ENCODE measurements around the gene GOLGB1. TPM values are rescaled to one million over a fixed set of nuclear protein-coding genes. Genes with fewer than 3 reads are reported as not detected.

Gene GOLGB1
- total and polyA plus RNA-seq, 10 of the 15 experiments (the other 5 are each of a cell fraction or from before 2014, with no cell fraction given), result 7.4 to 34.5 (median 21.8) TPM

DNA sequence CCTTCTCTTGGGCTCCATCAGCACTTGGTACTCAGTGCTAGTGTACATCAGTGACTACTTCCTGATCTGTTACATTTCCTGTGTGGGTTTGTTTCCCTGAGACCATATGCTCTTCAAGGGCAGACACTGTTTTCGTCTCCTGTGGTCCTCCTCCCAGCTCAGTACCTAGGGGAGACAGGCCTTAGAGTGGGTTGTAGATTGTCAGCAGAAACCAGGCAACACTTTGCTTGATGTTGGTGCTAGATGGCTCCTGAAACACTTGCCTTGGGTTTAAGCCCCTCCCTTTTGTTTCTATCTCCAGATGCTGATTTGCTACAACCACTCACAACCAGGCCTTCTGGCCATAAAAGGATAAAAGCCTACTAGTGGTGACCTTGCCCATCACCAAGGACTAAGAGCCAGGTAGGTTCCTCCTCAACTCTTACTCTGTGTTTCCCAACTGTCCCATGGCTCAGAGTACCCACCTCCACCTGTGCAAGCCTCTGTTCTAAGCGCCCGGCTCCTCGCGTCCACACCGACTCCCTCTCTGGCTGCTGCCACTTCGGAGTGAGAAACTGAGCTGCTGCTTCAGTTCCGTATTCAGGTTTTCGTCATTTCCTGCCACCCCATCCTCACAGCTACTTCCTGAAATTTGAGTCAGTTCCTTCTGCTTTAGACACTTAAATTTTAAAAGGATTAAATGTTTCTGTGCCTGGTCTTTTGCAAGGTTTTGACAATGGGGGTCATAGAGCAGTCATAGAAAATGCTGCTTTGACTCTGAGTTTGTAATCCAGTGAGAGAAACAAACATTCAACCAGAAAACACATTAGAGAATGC lies 89.0 kb downstream of the GOLGB1 start, which contains the start of gene HCLS1 (continued):
- TF ChIP-seq SP1 (IDR thresholded peaks at IDR 0.05; ENCODE audit: low read depth, low read length) (peak; percentile 31), POU2F2 (IDR thresholded peaks at IDR 0.05; ENCODE audit: borderline replicate concordance, low read depth, low read length) (peak; percentile 95), NR2C1 (IDR thresholded peaks at IDR 0.05) (peak; percentile 42; the same call in 1 of the 2 replicates), YBX1 (IDR thresholded peaks at IDR 0.05) (no peak), HCFC1 (IDR thresholded peaks at IDR 0.05; ENCODE audit: low read length) (peak; percentile 42; the same call in 1 of the 2 replicates), KAT2A (conservative IDR thresholded peaks at IDR 0.05; ENCODE audit: control insufficient read depth, low read depth, low read length) (no peak), MTA2 (IDR thresholded peaks at IDR 0.05; ENCODE audit: low read depth) (no peak), BHLHE40 (IDR thresholded peaks at IDR 0.05; ENCODE audit: borderline replicate concordance in 1 of 2, low read depth in 2 of 2, low read length in 1 of 2) (no peak), ZSCAN29 (IDR thresholded peaks at IDR 0.05) (peak; percentile 88), SUPT20H (IDR thresholded peaks at IDR 0.05; ENCODE audit: borderline replicate concordance, control insufficient read depth, low read depth, low read length) (no peak), NFIC (IDR thresholded peaks at IDR 0.05; ENCODE audit: low read depth, low read length) (no peak), JUNB (IDR thresholded peaks at IDR 0.05) (no peak; the same call in 1 of the 2 replicates), HDAC6 (IDR thresholded peaks at IDR 0.05; ENCODE audit: unreplicated experiment) (peak; percentile 60)
- TF ChIP-seq, protein P1, sequence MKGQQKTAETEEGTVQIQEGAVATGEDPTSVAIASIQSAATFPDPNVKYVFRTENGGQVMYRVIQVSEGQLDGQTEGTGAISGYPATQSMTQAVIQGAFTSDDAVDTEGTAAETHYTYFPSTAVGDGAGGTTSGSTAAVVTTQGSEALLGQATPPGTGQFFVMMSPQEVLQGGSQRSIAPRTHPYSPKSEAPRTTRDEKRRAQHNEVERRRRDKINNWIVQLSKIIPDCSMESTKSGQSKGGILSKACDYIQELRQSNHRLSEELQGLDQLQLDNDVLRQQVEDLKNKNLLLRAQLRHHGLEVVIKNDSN (IDR thresholded peaks at IDR 0.05; ENCODE audit: borderline replicate concordance, extremely low read length, insufficient read depth, low read depth, low read length), result no peak
- TF ChIP-seq, protein P2, sequence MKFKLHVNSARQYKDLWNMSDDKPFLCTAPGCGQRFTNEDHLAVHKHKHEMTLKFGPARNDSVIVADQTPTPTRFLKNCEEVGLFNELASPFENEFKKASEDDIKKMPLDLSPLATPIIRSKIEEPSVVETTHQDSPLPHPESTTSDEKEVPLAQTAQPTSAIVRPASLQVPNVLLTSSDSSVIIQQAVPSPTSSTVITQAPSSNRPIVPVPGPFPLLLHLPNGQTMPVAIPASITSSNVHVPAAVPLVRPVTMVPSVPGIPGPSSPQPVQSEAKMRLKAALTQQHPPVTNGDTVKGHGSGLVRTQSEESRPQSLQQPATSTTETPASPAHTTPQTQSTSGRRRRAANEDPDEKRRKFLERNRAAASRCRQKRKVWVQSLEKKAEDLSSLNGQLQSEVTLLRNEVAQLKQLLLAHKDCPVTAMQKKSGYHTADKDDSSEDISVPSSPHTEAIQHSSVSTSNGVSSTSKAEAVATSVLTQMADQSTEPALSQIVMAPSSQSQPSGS (IDR thresholded peaks at IDR 0.05; ENCODE audit: low read length), result peak; percentile 53; the same call in 1 of the 2 replicates
- TF ChIP-seq, protein P3, sequence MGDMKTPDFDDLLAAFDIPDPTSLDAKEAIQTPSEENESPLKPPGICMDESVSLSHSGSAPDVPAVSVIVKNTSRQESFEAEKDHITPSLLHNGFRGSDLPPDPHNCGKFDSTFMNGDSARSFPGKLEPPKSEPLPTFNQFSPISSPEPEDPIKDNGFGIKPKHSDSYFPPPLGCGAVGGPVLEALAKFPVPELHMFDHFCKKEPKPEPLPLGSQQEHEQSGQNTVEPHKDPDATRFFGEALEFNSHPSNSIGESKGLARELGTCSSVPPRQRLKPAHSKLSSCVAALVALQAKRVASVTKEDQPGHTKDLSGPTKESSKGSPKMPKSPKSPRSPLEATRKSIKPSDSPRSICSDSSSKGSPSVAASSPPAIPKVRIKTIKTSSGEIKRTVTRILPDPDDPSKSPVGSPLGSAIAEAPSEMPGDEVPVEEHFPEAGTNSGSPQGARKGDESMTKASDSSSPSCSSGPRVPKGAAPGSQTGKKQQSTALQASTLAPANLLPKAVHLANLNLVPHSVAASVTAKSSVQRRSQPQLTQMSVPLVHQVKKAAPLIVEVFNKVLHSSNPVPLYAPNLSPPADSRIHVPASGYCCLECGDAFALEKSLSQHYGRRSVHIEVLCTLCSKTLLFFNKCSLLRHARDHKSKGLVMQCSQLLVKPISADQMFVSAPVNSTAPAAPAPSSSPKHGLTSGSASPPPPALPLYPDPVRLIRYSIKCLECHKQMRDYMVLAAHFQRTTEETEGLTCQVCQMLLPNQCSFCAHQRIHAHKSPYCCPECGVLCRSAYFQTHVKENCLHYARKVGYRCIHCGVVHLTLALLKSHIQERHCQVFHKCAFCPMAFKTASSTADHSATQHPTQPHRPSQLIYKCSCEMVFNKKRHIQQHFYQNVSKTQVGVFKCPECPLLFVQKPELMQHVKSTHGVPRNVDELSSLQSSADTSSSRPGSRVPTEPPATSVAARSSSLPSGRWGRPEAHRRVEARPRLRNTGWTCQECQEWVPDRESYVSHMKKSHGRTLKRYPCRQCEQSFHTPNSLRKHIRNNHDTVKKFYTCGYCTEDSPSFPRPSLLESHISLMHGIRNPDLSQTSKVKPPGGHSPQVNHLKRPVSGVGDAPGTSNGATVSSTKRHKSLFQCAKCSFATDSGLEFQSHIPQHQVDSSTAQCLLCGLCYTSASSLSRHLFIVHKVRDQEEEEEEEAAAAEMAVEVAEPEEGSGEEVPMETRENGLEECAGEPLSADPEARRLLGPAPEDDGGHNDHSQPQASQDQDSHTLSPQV (IDR thresholded peaks at IDR 0.05), result no peak
- TF ChIP-seq, protein P4, sequence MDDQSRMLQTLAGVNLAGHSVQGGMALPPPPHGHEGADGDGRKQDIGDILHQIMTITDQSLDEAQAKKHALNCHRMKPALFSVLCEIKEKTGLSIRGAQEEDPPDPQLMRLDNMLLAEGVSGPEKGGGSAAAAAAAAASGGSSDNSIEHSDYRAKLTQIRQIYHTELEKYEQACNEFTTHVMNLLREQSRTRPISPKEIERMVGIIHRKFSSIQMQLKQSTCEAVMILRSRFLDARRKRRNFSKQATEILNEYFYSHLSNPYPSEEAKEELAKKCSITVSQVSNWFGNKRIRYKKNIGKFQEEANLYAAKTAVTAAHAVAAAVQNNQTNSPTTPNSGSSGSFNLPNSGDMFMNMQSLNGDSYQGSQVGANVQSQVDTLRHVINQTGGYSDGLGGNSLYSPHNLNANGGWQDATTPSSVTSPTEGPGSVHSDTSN (IDR thresholded peaks at IDR 0.05; ENCODE audit: insufficient replicate concordance, low read depth, low read length), result peak; percentile 18
- TF ChIP-seq, protein P5, sequence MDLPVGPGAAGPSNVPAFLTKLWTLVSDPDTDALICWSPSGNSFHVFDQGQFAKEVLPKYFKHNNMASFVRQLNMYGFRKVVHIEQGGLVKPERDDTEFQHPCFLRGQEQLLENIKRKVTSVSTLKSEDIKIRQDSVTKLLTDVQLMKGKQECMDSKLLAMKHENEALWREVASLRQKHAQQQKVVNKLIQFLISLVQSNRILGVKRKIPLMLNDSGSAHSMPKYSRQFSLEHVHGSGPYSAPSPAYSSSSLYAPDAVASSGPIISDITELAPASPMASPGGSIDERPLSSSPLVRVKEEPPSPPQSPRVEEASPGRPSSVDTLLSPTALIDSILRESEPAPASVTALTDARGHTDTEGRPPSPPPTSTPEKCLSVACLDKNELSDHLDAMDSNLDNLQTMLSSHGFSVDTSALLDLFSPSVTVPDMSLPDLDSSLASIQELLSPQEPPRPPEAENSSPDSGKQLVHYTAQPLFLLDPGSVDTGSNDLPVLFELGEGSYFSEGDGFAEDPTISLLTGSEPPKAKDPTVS (IDR thresholded peaks at IDR 0.05; ENCODE audit: low read depth, low read length), result no peak
- TF ChIP-seq, protein P6, sequence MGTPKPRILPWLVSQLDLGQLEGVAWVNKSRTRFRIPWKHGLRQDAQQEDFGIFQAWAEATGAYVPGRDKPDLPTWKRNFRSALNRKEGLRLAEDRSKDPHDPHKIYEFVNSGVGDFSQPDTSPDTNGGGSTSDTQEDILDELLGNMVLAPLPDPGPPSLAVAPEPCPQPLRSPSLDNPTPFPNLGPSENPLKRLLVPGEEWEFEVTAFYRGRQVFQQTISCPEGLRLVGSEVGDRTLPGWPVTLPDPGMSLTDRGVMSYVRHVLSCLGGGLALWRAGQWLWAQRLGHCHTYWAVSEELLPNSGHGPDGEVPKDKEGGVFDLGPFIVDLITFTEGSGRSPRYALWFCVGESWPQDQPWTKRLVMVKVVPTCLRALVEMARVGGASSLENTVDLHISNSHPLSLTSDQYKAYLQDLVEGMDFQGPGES (IDR thresholded peaks at IDR 0.05), result no peak

All from GM12878 (cell line).